Upper lobe of left lung (tissue), 4 donors: Measurements from ENCODE around the gene ZMYND12.

Experiments used
- POLR2A ChIP-seq, 4 donors: fragments of 450-650 bp; IDR thresholded peaks; one replicate each; pipeline ENCODE4 v1.5.1; 2016 to 2017; ENCODE audit warnings: antibody characterized with exemption in 4 of 4, mild to moderate bottlenecking in 2 of 4
- POLR2AphosphoS5 ChIP-seq, 2 donors: sonication (generic); formaldehyde crosslinking; IDR thresholded peaks; one replicate each; pipeline ENCODE4 v1.5.1; 2017; ENCODE audit warnings: antibody characterized with exemption in 2 of 2
- TF ChIP-seq, protein P1 (sequence below), 6 experiments: fragments of 450-650 bp in 4 of 6; fragments of 200-600 bp in 2 of 6; sonication (generic) in 2 of 6; IDR thresholded peaks; one replicate each; pipeline ENCODE4 v1.5.1; 2016 to 2019; ENCODE audit warnings: antibody characterized with exemption in 6 of 6

DNA sequence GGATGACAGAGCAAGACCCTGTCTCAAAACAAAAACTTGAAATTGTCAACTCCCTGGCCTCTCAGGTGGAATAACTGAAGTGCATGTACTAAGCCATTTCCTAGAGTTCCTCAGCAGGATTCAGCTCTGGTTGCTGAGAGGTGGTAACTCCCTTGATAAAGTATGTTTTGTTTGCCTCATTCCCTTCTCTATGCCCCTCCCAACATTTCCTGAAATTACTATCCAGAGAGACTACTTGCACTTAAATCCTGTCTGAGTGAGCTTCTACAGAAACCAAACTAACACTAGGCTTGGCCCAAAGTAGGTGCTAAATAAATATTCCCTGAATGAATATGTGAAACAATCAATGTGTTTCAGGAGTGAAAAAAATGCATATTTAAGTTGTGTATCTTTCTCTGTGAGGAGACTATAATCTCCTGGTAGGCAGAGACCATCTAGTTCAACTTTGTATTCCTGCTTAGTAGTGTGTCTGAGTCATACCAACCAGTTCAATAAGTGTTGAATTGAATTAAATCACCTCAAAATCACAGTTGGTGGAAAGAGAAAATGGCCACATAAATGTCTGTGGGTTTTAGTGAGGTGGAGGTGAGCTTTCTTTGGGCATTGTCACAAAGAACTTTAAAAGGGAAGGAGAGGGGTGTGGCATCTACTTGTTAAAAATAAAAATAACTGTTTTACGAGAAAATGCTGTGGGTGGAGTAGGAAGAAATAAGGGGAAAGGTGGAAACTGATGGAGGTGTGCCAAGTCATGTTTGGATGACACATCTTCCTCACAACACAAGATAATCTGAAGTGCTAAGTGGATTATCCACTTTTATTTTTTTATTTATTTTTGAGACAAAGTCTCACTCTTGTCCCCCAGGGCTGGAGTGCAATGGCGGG lies 62.6 kb downstream of the ZMYND12 start:
- TF ChIP-seq, protein P1, sequence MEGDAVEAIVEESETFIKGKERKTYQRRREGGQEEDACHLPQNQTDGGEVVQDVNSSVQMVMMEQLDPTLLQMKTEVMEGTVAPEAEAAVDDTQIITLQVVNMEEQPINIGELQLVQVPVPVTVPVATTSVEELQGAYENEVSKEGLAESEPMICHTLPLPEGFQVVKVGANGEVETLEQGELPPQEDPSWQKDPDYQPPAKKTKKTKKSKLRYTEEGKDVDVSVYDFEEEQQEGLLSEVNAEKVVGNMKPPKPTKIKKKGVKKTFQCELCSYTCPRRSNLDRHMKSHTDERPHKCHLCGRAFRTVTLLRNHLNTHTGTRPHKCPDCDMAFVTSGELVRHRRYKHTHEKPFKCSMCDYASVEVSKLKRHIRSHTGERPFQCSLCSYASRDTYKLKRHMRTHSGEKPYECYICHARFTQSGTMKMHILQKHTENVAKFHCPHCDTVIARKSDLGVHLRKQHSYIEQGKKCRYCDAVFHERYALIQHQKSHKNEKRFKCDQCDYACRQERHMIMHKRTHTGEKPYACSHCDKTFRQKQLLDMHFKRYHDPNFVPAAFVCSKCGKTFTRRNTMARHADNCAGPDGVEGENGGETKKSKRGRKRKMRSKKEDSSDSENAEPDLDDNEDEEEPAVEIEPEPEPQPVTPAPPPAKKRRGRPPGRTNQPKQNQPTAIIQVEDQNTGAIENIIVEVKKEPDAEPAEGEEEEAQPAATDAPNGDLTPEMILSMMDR (IDR thresholded peaks at IDR 0.05) = no peak
- TF ChIP-seq POLR2AphosphoS5 (IDR thresholded peaks at IDR 0.05) = no peak
- no peak for TF ChIP-seq POLR2A (IDR thresholded peaks at IDR 0.05)
